T-cell (primary cell): ENCODE results near the gene SSR4. TPM values are rescaled to one million over a fixed set of nuclear protein-coding genes. Genes with fewer than 3 reads are reported as not detected.

ENCODE experiments used
- ATAC-seq, 4 experiments: fragments of 200-7000 bp in 3 of 4; fragments of 150-1000 bp in 1 of 4; cut with Tn5 transposase; replicated peaks in 1 of 4; 1 replicate in 3 of 4; 2 replicates in 1 of 4; pipeline ENCODE4 v1.10.0; 2021; ENCODE audit warnings: moderate library complexity in 3 of 4, mild to moderate bottlenecking in 2 of 4, moderate number of reproducible peaks in 1 of 4
- CTCF ChIA-PET, 2 donors: fragments of 300-600 bp; sonication (Branson Sonifier 250); formaldehyde crosslinking; loops; one replicate each; lab custom pipeline; 2022; ENCODE audit warnings: antibody characterized with exemption in 2 of 2; lab: Charles Lee
- POLR2A ChIA-PET, 2 donors: fragments of 300-600 bp; sonication (Branson Sonifier 250); formaldehyde crosslinking; loops; one replicate each; lab custom pipeline; 2022; ENCODE audit warnings: antibody characterized with exemption in 2 of 2; lab: Charles Lee
- DNase-seq, 35 experiments: peaks; one replicate each; pipeline versions ENCODE4 v3.0.0 to v3.0.0-alpha.2; 2013 to 2023
- H3K27ac ChIP-seq: one replicate; pipeline ENCODE4 v1.5.1; 2013; ENCODE audit warnings: low read length
- H3K27me3 ChIP-seq, 2 experiments: replicated peaks in 1 of 2; 1 replicate in 1 of 2; 2 replicates in 1 of 2; pipeline versions ENCODE4 v1.6.1 to v1.7.0; 2013; ENCODE audit warnings: low read length in 1 of 2, mixed read lengths in 1 of 2; ENCODE audit not compliant: control insufficient read depth in 2 of 2, insufficient read depth in 2 of 2; ENCODE audit errors: extremely low read depth in 1 of 2
- H3K36me3 ChIP-seq, 2 donors: 1 replicate in 1 of 2; 2 replicates in 1 of 2; pipeline versions ENCODE4 v1.6.1 to v1.7.0; 2013; ENCODE audit warnings: low read length in 1 of 2; ENCODE audit not compliant: control insufficient read depth in 2 of 2, insufficient read depth in 1 of 2; ENCODE audit errors: extremely low read depth in 1 of 2
- H3K4me1 ChIP-seq, 2 experiments: 1 replicate in 1 of 2; 2 replicates in 1 of 2; pipeline versions ENCODE4 v1.6.1 to v1.7.0; 2013; ENCODE audit warnings: low read length in 2 of 2, mixed read lengths in 1 of 2; ENCODE audit not compliant: insufficient read depth in 2 of 2, control insufficient read depth in 1 of 2; ENCODE audit errors: extremely low read depth in 1 of 2
- H3K4me3 ChIP-seq, 2 donors: 1 replicate in 1 of 2; 2 replicates in 1 of 2; pipeline versions ENCODE4 v1.5.1 to v1.7.0; 2013; ENCODE audit warnings: mild to moderate bottlenecking in 2 of 2, low read length in 1 of 2, moderate library complexity in 1 of 2; ENCODE audit not compliant: control insufficient read depth in 1 of 2; ENCODE audit errors: extremely low read depth in 1 of 2
- H3K9me3 ChIP-seq: 2 replicates; pipeline ENCODE4 v1.7.0; 2013
- H3K27ac Mint-ChIP-seq, 2 donors: one replicate each; pipeline ENCODE4 v1.8.0; 2020 to 2021; ENCODE audit warnings: mild to moderate bottlenecking in 2 of 2, mixed read lengths in 2 of 2
- H3K27me3 Mint-ChIP-seq, 2 donors: one replicate each; pipeline ENCODE4 v1.8.0; 2021 to 2022; ENCODE audit warnings: mixed read lengths in 2 of 2
- H3K36me3 Mint-ChIP-seq: one replicate; pipeline ENCODE4 v1.8.0; 2021; ENCODE audit warnings: mixed read lengths
- H3K4me1 Mint-ChIP-seq, 3 donors: one replicate each; pipeline ENCODE4 v1.8.0; 2020 to 2022; ENCODE audit warnings: mixed read lengths in 3 of 3, mild to moderate bottlenecking in 1 of 3
- H3K4me3 Mint-ChIP-seq, 3 donors: one replicate each; pipeline ENCODE4 v1.8.0; 2020 to 2022; ENCODE audit warnings: mild to moderate bottlenecking in 3 of 3, mixed read lengths in 3 of 3, moderate library complexity in 3 of 3
- H3K9me3 Mint-ChIP-seq, 3 donors: one replicate each; pipeline ENCODE4 v1.8.0; 2020 to 2022; ENCODE audit warnings: mixed read lengths in 3 of 3
- WGBS: methylation state at CpG from one replicate; pipeline ENCODE4 v1.1.5; 2013; ENCODE audit warnings: missing lambda C conversion rate; ENCODE audit not compliant: insufficient coverage; 5-methylcytosine and 5-hydroxymethylcytosine counted together
- total RNA-seq, 35 experiments: library from RNA in 6 of 35; stranded (reverse) in 6 of 35; fragments of 120-200 nt in 1 of 35; gene quantifications; one replicate each; pipeline versions ENCODE4 v1.2.1 to v1.2.4 and lab custom pipeline; 2013 to 2026

Gene SSR4
- total RNA-seq, 5 donors from 2014 or later (not counting 1 experiment from before 2014, with no cell fraction given) = 179 to 221 (median 209) TPM

DNA sequence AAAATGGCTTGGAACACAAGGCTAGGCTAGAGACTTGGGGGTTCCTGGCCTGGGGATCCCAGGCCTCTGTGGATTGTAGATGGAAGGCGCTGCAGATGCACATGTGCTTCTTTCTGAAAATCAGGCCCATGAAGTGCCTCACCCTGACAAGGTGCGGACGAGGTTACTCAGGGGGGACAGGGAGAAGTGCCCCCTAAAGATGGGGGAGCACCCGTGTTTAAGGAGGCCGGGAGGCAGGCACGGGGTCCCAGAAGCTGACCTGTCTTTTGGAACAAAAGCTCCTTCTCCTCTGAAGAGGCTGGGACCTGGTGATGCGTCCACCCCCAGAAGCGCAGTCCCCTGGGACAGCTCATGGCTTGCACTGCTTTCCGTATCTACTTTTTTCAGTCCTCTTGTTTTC is 33.4 kb downstream of the SSR4 start:
- Mint-ChIP-seq H3K27me3 (peaks cover 5 to 13% of the 10 kb centered on the region in 2 donors), H3K4me3 (peak overlapping the region in 2 of 3 donors; percentile 13 to 28), H3K9me3 (no peaks in the 10 kb centered on the region), H3K4me1 (peaks cover 25 to 29% (median 28%) of the 10 kb centered on the region in 3 donors), H3K27ac (peak overlapping the region; percentile 1 to 52), H3K36me3 (no peaks in the 10 kb centered on the region)
- WGBS = no CpG with 5 or more reads among the region's 9 CpGs
- H3K27me3 ChIP-seq = peaks cover 0 to 10% of the 10 kb centered on the region in 2 experiments
- CTCF ChIA-PET = no interaction called here
- no peak for ATAC-seq
- no peak overlapping the region for H3K4me3 ChIP-seq
- H3K4me1 ChIP-seq = peaks cover 2 to 40% of the 10 kb centered on the region in 2 experiments
- no peaks in the 10 kb centered on the region for H3K9me3 ChIP-seq
- no peak overlapping the region for H3K27ac ChIP-seq
- no peak for DNase-seq
- POLR2A ChIA-PET = no interaction called here
- H3K36me3 ChIP-seq = no peaks in the 10 kb centered on the region

DNA sequence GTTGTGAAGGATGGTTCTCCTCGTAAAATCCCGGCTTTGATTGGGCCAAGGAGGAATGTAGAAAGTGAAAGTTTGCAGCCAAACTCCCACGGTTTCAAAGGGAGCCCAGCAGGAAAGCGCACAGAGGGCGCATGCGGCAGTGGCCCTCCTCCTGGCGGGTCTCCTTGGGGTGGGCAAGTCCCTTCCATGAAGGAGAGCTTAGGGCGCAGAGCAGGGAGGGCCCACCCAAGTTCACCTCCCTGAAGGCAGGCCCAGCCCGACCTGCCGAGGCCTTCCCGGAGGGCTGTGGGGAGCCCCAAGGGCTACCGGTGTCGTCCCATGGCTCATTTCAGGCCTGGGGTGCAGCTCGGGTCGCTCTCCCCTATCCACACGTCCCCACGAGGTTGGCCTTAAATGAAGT is 33.8 kb downstream of the SSR4 start:
- H3K36me3 Mint-ChIP-seq = no peaks in the 10 kb centered on the region
- no CpG with 5 or more reads among the region's 17 CpGs for WGBS

DNA sequence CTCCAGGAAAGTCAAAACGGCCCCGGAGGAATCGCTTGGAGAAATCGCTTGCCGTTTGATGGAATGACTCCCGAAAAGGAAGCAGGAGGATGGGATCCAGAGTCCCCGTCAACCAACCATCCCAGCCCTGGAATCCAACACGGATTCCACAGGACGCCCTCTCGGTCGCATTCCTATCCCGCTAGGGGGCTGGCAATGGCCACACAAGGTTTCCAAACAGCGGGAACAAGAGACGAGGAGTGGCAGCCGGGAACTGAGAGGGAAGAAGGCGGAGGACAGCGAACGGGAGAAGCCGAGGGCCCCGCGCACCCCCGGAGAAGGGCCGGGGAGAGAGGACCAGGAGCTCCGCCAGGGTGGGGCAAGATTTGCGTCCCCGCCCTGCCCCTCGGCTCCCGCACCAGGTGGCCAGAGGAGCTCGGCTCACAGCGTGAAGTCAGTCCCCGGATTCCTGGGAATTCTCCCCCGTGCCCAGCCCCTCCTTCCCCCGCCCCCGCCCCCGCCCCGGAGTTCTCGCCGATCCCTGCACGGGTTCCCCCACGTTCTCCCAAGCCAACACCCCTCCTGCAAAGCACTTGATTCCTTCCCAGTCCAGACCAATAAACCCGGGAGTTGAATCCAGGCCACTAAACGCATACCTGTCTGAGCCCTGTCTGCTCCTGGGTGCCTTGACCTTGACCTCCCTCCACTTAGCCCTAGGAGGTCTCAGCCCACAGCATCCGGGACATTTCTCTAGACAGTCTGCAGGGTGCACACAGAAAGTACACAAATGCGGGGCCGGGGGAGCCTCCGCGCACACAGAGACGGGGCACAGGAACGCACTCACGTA is 34.5 kb downstream of the SSR4 start:
- POLR2A ChIA-PET = interaction anchor here in 1 of 2 donors (1.0 kb wide), 1 partner anchor 716 kb away, joined by 11 read pairs; no protein-coding TSS in a partner anchor

More for the DNA sequence above, 33.8 kb downstream of the SSR4 start:
- H3K36me3 ChIP-seq = no peaks in the 10 kb centered on the region
- H3K4me3 Mint-ChIP-seq = peak overlapping the region in 2 of 3 donors; percentile 51 to 66
- no peaks in the 10 kb centered on the region for H3K9me3 ChIP-seq
- ChIA-PET CTCF (no interaction called here), POLR2A (interaction anchor here in 1 of 2 donors (1.0 kb wide), 1 partner anchor 717 kb away, joined by 11 read pairs; no protein-coding TSS in a partner anchor)
- no peaks in the 10 kb centered on the region for H3K9me3 Mint-ChIP-seq
- DNase-seq (no peak), ATAC-seq (no peak)
- H3K4me3 ChIP-seq = no peak overlapping the region
- peaks cover 25 to 29% (median 28%) of the 10 kb centered on the region in 3 donors for H3K4me1 Mint-ChIP-seq
- peaks cover 0 to 10% of the 10 kb centered on the region in 2 experiments for H3K27me3 ChIP-seq
- H3K27me3 Mint-ChIP-seq = peaks cover 5 to 13% of the 10 kb centered on the region in 2 donors
- no peak overlapping the region for H3K27ac ChIP-seq
- peaks cover 2 to 38% of the 10 kb centered on the region in 2 experiments for H3K4me1 ChIP-seq
- peak overlapping the region in 1 of 2 donors; percentile 52 for H3K27ac Mint-ChIP-seq

DNA sequence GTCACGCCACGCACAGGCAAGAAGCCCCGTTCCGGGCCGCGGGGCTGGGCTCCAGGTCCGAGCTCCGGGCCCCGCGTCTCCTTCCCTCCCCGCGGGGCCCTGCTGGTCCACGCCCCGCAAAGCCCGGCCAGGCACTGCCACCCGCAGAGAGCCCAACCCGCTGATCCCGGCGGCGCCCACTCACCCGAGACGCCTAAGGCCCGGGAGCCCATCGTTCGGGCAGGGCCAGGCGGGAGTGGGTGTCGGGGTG is 35.0 kb downstream of the SSR4 start:
- peaks cover 0 to 10% of the 10 kb centered on the region in 2 experiments for H3K27me3 ChIP-seq
- ATAC-seq (peak in 3 of 4 experiments; percentile 25 to 33 (median 30)), DNase-seq (no peak)
- Mint-ChIP-seq H3K27ac (no peak overlapping the region), H3K4me1 (peaks cover 16 to 23% (median 20%) of the 10 kb centered on the region in 3 donors), H3K27me3 (peaks cover 5 to 13% of the 10 kb centered on the region in 2 donors), H3K9me3 (no peaks in the 10 kb centered on the region), H3K36me3 (no peaks in the 10 kb centered on the region), H3K4me3 (peak overlapping the region; percentile 46 to 73 (median 66))
- peaks cover 0 to 28% of the 10 kb centered on the region in 2 experiments for H3K4me1 ChIP-seq
- WGBS = 0% methylated on average over 4 of the region's 27 CpGs
- H3K27ac ChIP-seq = no peak overlapping the region
- CTCF ChIA-PET = no interaction called here
- no peaks in the 10 kb centered on the region for H3K9me3 ChIP-seq
- peak overlapping the region in 1 of 2 donors; percentile 37 for H3K4me3 ChIP-seq
- H3K36me3 ChIP-seq = no peaks in the 10 kb centered on the region
- POLR2A ChIA-PET = interaction anchor here in 1 of 2 donors (1.0 kb wide), 1 partner anchor 716 kb away, joined by 11 read pairs; no protein-coding TSS in a partner anchor

More for the DNA sequence above, 34.5 kb downstream of the SSR4 start:
- Histone ChIP-seq H3K4me1 (peaks cover 0 to 33% of the 10 kb centered on the region in 2 experiments), H3K27me3 (peaks cover 0 to 10% of the 10 kb centered on the region in 2 experiments), H3K36me3 (no peaks in the 10 kb centered on the region), H3K4me3 (peak overlapping the region in 1 of 2 donors; percentile 37), H3K27ac (no peak overlapping the region), H3K9me3 (no peaks in the 10 kb centered on the region)
- WGBS = 55% methylated on average over 22 of the region's 50 CpGs
- Mint-ChIP-seq H3K4me3 (peak overlapping the region; percentile 46 to 73 (median 66)), H3K4me1 (peaks cover 20 to 24% (median 23%) of the 10 kb centered on the region in 3 donors), H3K9me3 (no peaks in the 10 kb centered on the region), H3K27ac (peak overlapping the region in 1 of 2 donors; percentile 65), H3K36me3 (no peaks in the 10 kb centered on the region), H3K27me3 (peaks cover 5 to 13% of the 10 kb centered on the region in 2 donors)
- CTCF ChIA-PET = no interaction called here
- ATAC-seq (peak; percentile 22 to 64 (median 47)), DNase-seq (peak in 2 of 35 experiments; percentile 16 to 26)

DNA sequence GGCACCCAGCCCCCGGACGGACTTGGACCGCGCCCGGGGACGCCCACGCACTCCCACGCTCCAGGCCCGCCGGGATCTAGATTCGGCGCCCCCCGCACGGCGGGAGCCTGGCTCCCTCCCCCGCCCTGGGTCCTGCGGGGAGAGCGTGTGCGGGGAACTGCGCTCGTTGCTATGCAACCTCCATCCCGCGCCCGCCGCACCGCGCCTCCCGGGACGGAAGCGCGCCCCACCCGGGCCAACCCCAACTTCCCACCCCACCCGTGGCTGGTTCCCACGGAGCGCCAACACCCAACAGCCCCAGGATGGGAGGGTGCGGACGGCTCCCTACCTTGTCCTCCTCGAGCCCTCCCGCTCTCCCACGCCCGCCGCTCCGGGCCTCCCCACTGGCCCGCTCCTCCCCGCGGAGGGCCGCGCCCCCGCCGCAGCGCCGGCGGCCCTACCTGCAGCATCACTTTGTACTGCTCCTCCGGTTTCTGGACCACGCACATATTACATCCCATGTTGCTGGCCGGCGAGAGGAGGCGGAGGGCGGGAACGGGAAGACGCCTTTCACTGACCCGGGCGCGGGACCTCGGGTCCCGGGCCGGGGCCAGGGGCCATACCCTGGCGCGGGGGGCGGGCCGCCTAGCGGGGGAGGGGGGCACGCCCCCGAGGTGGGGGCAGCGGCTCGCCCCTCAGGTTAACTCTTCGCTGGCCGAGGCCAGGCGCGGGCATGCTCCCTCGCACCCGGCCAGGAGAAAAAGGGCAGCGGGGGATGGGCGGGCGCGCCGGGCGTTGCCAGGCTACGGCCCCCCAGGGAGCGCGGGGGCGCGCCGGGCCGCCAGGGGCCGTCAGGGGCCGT is 35.6 kb downstream of the SSR4 start, which contains the start of gene PDZD4:
Gene PDZD4, minus strand, starts transcription at position 746 of the 841 bp plus-strand sequence. Its CDS starts 246 bp downstream, at position 500.
- no peak within 1 kb of the TSS for H3K27ac ChIP-seq
- H3K9me3 ChIP-seq = no peaks in the 10 kb centered on the region
- H3K27ac Mint-ChIP-seq = peak within 1 kb of the TSS in 1 of 2 donors; percentile 65

More for the DNA sequence above, 35.6 kb downstream of the SSR4 start, which contains the start of gene PDZD4:
- Histone ChIP-seq H3K36me3 (no peaks in the 10 kb centered on the region), H3K4me1 (peaks cover 0 to 25% of the 10 kb centered on the region in 2 experiments), H3K27me3 (peaks cover 0 to 10% of the 10 kb centered on the region in 2 experiments), H3K4me3 (peak within 1 kb of the TSS in 1 of 2 donors; percentile 37)
- CTCF ChIA-PET = no interaction called here
- peaks cover 16 to 23% (median 20%) of the 10 kb centered on the region in 3 donors for H3K4me1 Mint-ChIP-seq
- no peaks in the 10 kb centered on the region for H3K9me3 Mint-ChIP-seq
- POLR2A ChIA-PET = no interaction called here
- H3K27me3 Mint-ChIP-seq = peaks cover 5 to 13% of the 10 kb centered on the region in 2 donors
- ATAC-seq (peak; percentile 51 to 68 (median 54)), DNase-seq (peak in 2 of 35 experiments; percentile 12 to 33)
- 1% methylated on average over 24 of the region's 97 CpGs for WGBS
- H3K4me3 Mint-ChIP-seq = peak within 1 kb of the TSS; percentile 59 to 73 (median 66)
- no peaks in the 10 kb centered on the region for H3K36me3 Mint-ChIP-seq
